GM12873 (cell line): ENCODE data around the gene FPGS.

ENCODE experiments used
- CTCF ChIP-seq: IDR thresholded peaks from 2 replicates; pipeline ENCODE4 v1.5.1; 2012; ENCODE audit warnings: low read depth, mild to moderate bottlenecking, moderate library complexity, low read length, control low read depth; ENCODE audit not compliant: insufficient read depth; ENCODE audit errors: missing control alignments

FPGS gene

GRCh38 chr9:127767909-127768331 lies 34.8 kb upstream of the FPGS start:
- no peak for TF ChIP-seq CTCF

- TF ChIP-seq CTCF = no peak
Observed at GRCh38 chr9:127768698-127769097, 34.0 kb upstream of the FPGS start.

GRCh38 chr9:127769101-127769500 lies 33.6 kb upstream of the FPGS start:
- no peak for TF ChIP-seq CTCF

DNA sequence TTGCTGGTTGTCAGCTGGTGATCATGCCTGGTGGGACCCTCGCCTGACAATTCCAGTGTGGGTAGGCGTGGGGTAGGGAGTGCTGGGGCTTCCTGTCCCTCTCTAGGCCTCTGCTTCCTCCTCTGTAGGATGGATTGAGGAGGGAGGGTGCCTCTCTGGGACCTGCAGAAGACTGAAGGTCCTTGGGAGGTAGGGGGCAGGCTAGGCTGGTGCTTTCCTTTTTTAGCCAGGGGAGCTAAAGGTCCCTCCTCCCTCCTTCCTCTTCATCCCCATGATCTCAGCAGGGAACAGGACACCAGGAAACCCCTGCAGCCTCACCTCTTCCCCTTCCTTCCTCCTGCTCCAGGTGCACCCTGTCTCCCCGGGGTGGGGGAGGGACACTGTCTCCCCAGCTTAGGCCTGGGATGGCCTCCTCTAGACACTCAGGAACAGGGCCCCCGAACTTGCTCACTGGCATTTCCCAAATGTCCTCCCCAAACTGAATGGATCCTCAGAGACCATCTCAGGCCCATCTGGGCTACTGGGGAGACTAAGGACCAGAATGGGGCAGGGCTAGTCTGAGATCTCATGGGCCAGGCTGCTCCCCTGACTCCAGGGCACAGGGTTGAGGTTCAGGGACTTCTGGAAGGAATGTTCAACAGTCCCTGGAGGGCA lies 32.6 kb upstream of the FPGS start:
- no peak for TF ChIP-seq CTCF

DNA sequence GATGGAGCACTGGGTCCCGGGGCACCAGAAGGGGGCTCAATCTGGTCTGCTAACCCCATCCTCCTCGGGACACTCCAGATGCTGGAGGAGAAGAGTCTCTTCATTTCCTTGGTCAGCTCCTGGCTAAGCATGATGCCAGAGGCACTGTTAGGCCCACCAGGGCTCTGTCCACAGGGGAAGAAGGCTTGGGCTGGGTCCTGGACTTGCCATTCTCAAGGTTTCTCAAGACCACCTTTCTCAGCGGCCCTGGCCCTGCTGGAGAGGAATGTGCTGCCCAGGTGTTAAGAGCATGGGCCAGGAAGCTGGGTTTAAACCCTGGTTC lies 32.1 kb upstream of the FPGS start:
- TF ChIP-seq CTCF = no peak

DNA sequence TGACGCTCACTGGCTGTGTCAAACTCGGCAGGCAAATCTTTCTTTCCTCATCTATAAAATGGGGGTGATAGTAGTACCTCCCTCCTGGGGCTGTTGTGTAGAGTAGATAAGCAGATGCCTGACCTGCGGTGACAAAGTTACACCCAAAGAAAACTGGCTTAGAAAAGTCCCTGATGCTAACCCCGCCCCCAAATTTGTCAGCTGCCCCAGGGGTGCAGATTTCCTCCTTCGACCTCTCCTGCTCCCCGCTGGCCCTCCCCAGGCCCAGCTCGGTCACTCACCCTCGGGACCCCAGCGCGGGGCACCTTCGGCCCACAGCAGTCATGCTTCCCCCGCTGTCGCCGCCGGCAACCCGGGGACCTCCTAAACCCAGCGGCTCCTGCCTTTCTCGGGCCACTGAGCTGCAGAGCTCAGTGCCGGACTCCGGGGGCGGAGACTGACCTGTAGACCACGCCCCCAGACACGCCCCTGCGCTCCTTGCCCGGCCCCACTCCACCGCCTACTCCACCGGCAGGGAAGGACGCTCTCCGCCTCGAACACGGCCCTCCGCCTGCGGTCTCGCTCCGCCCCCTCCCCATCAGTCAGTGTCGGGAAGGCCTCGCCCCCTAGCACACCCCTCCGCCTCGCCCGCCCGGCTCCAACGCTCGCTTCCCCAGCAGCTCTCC lies 31.6 kb upstream of the FPGS start:
- TF ChIP-seq CTCF = no peak

DNA sequence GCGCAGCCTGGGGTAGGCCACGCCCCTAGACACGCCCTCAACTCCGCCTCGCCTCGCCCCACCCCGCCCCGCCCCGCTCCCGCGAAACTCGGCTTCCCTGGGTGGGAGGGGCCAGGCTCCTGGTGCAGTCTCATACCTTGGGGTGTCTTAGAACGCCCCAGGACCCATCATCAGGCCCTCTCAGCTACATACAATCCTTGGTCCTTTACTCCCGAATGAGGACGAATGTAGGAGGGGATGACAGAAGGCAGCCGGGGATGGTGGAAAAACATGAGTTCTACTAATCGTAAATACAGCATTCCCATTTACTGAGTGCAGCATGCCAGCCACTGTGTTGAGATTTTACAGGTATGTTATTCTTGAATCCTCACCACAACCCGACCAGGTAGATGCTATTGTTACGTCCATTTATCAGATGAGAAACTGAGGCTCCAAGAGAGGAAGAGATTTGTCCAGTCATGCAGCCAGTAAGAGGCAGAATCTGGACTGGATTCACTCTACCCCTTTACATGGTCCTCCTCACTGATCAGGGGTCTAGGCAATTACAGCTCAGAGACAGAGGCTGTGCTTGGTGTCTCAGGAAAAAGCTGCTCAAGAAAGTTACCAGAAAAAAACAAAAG lies 31.0 kb upstream of the FPGS start:
- TF ChIP-seq CTCF = no peak
